HepG2 (cell line): ENCODE results near the gene AHSA1. TPM values are rescaled to one million over a fixed set of nuclear protein-coding genes. Genes with fewer than 3 reads are reported as not detected.
A peak's percentile ranks its signal among the peaks of the same experiment; 100 is the strongest.

Experiments used
- ELF3 ChIP-seq: IDR thresholded peaks from 2 replicates; pipeline ENCODE4 v1.6.1; 2016; ENCODE audit warnings: missing genetic modification reagents, missing compliant biosample characterization
- ELK4 ChIP-seq: sonication (generic); formaldehyde crosslinking; IDR thresholded peaks from 2 replicates; pipeline ENCODE4 v1.9.0; 2021; ENCODE audit warnings: missing genetic modification reagents, borderline replicate concordance
- EP300 ChIP-seq, 3 experiments: sonication (generic) in 1 of 3; formaldehyde crosslinking in 1 of 3; IDR thresholded peaks; 2 replicates each; pipeline versions ENCODE4 v1.5.1 to v1.6.1; 2011 to 2020; ENCODE audit warnings: low read depth in 2 of 3, low read length in 2 of 3, borderline replicate concordance in 1 of 3, improper control_type of control experiment in 1 of 3, mild to moderate bottlenecking in 1 of 3, missing genetic modification reagents in 1 of 3, moderate library complexity in 1 of 3
- KLF16 ChIP-seq, 2 experiments: sonication (generic) in 1 of 2; formaldehyde crosslinking in 1 of 2; IDR thresholded peaks; 2 replicates each; pipeline versions ENCODE4 v1.6.1 to v1.8.0; 2016 to 2023; ENCODE audit warnings: missing genetic modification reagents in 2 of 2, missing compliant biosample characterization in 1 of 2
- MLX ChIP-seq: IDR thresholded peaks from 2 replicates; pipeline ENCODE4 v1.6.1; 2016
- NCOA2 ChIP-seq: sonication (generic); formaldehyde crosslinking; IDR thresholded peaks from 2 replicates; pipeline ENCODE4 v1.8.0; 2022; ENCODE audit warnings: inconsistent platforms
- NCOR1 ChIP-seq: fragments of 200-600 bp; sonication (generic); IDR thresholded peaks from 2 replicates; pipeline ENCODE4 v1.7.0; 2017; ENCODE audit warnings: antibody characterized with exemption, low read length, borderline replicate concordance
- SOX6 ChIP-seq, 2 experiments: fragments of 450-650 bp in 1 of 2; sonication (generic) in 1 of 2; formaldehyde crosslinking in 1 of 2; IDR thresholded peaks; 2 replicates each; pipeline versions ENCODE4 v1.4.0 to v1.6.1; 2017 to 2020; ENCODE audit warnings: antibody characterized with exemption in 1 of 2, mild to moderate bottlenecking in 1 of 2, missing genetic modification reagents in 1 of 2
- SP5 ChIP-seq: IDR thresholded peaks from 2 replicates; pipeline ENCODE4 v1.6.1; 2016; ENCODE audit warnings: low read depth, borderline replicate concordance
- YEATS4 ChIP-seq: sonication (generic); formaldehyde crosslinking; IDR thresholded peaks from 2 replicates; pipeline ENCODE4 v1.4.0; 2020; ENCODE audit warnings: missing genetic modification reagents, borderline replicate concordance
- ZFP90 ChIP-seq: sonication (generic); formaldehyde crosslinking; IDR thresholded peaks from 2 replicates; pipeline ENCODE4 v1.8.0; 2022; ENCODE audit warnings: missing genetic modification reagents, mild to moderate bottlenecking, inconsistent platforms, borderline replicate concordance
- ZZZ3 ChIP-seq: sonication (generic); formaldehyde crosslinking; IDR thresholded peaks from 2 replicates; pipeline ENCODE4 v1.4.0; 2020; ENCODE audit warnings: missing genetic modification reagents, mild to moderate bottlenecking, borderline replicate concordance
- polyA plus RNA-seq, 8 experiments: library from polyadenylated mRNA; depleted of rRNA in 3 of 8; stranded (reverse) in 7 of 8; unstranded in 1 of 8; fragments of >200 nt; fragmentation: Illumina TruSeq in 4 of 8; extraction: Trizol in 4 of 8; gene quantifications; 2 replicates each; pipeline versions ENCODE4 v1.2.1 to v1.2.3, GENCODE V29; 2011 to 2016; ENCODE audit warnings: low read depth in 4 of 8, missing spikeins in 1 of 8, mixed read lengths in 1 of 8; ENCODE audit not compliant: insufficient read depth in 1 of 8
- total RNA-seq, 5 experiments: library from RNA; depleted of rRNA; stranded (reverse); fragments of >200 nt; fragmentation: Illumina TruSeq; extraction: Trizol; gene quantifications; 2 replicates each; pipeline ENCODE4 v1.2.3, GENCODE V29; 2016; ENCODE audit warnings: low read depth in 1 of 5
- TF ChIP-seq, protein P1 (sequence below): sonication (generic); formaldehyde crosslinking; IDR thresholded peaks from 2 replicates; pipeline ENCODE4 v1.4.0; 2020; ENCODE audit warnings: missing genetic modification reagents, mild to moderate bottlenecking, borderline replicate concordance
- TF ChIP-seq, protein P2 (sequence below): sonication (generic); formaldehyde crosslinking; IDR thresholded peaks from 2 replicates; pipeline ENCODE4 v1.4.0; 2020; ENCODE audit warnings: missing genetic modification reagents
- TF ChIP-seq, protein P3 (sequence below): sonication (generic); formaldehyde crosslinking; IDR thresholded peaks from 2 replicates; pipeline ENCODE4 v1.5.1; 2020; ENCODE audit warnings: mild to moderate bottlenecking, missing genetic modification reagents

The AHSA1 gene
- total and polyA plus RNA-seq, 2 of the 13 experiments (the other 11 are each of a cell fraction or from before 2014, with no cell fraction given) = 113 to 241 TPM

GRCh38 chr14:77502109-77502782 lies 44.4 kb downstream of the AHSA1 start (continued):
- TF ChIP-seq, protein P1, sequence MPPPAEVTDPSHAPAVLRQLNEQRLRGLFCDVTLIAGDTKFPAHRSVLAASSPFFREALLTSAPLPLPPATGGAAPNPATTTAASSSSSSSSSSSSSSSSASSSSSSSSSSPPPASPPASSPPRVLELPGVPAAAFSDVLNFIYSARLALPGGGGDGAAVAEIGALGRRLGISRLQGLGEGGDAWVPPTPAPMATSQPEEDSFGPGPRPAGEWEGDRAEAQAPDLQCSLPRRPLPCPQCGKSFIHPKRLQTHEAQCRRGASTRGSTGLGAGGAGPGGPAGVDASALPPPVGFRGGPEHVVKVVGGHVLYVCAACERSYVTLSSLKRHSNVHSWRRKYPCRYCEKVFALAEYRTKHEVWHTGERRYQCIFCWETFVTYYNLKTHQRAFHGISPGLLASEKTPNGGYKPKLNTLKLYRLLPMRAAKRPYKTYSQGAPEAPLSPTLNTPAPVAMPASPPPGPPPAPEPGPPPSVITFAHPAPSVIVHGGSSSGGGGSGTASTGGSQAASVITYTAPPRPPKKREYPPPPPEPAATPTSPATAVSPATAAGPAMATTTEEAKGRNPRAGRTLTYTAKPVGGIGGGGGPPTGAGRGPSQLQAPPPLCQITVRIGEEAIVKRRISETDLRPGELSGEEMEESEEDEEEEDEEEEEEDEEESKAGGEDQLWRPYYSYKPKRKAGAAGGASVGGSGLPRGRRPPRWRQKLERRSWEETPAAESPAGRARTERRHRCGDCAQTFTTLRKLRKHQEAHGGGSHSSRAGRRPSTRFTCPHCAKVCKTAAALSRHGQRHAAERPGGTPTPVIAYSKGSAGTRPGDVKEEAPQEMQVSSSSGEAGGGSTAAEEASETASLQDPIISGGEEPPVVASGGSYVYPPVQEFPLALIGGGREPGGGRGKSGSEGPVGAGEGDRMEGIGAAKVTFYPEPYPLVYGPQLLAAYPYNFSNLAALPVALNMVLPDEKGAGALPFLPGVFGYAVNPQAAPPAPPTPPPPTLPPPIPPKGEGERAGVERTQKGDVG (CRISPR knock-in tag) = 0 out of 2 replicates have a peak, but pooled peaks have one; percentile 46
- peak; percentile 47; the same call in 1 of the 2 replicates for TF ChIP-seq YEATS4
- TF ChIP-seq, protein P2, sequence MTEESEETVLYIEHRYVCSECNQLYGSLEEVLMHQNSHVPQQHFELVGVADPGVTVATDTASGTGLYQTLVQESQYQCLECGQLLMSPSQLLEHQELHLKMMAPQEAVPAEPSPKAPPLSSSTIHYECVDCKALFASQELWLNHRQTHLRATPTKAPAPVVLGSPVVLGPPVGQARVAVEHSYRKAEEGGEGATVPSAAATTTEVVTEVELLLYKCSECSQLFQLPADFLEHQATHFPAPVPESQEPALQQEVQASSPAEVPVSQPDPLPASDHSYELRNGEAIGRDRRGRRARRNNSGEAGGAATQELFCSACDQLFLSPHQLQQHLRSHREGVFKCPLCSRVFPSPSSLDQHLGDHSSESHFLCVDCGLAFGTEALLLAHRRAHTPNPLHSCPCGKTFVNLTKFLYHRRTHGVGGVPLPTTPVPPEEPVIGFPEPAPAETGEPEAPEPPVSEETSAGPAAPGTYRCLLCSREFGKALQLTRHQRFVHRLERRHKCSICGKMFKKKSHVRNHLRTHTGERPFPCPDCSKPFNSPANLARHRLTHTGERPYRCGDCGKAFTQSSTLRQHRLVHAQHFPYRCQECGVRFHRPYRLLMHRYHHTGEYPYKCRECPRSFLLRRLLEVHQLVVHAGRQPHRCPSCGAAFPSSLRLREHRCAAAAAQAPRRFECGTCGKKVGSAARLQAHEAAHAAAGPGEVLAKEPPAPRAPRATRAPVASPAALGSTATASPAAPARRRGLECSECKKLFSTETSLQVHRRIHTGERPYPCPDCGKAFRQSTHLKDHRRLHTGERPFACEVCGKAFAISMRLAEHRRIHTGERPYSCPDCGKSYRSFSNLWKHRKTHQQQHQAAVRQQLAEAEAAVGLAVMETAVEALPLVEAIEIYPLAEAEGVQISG (CRISPR knock-in tag) = peak; percentile 27; the same call in 1 of the 2 replicates
- no peak for TF ChIP-seq ZFP90 (CRISPR knock-in tag)
- peak; percentile 87 for TF ChIP-seq ELF3 (CRISPR knock-in tag)
- TF ChIP-seq NCOA2 (CRISPR knock-in tag) = peak; percentile 47; the same call in 1 of the 2 replicates
- no peak for TF ChIP-seq ELK4
- no peak for TF ChIP-seq SOX6 (IDR thresholded peaks at IDR 0.05)
- TF ChIP-seq SOX6 (CRISPR knock-in tag; IDR thresholded peaks at IDR 0.05) = peak; percentile 41
- TF ChIP-seq EP300 (IDR thresholded peaks at IDR 0.05; ENCODE audit: low read depth in 2 of 2, low read length in 2 of 2) = peak in 1 of 2 experiments; percentile 60; a peak in 2 of 4 replicates
- TF ChIP-seq EP300 (CRISPR knock-in tag; IDR thresholded peaks at IDR 0.05; ENCODE audit: borderline replicate concordance) = no peak
- 0 out of 4 replicates have a peak, but pooled peaks of 1 of the 2 experiments have one; percentile 14 for TF ChIP-seq KLF16 (CRISPR knock-in tag; IDR thresholded peaks at IDR 0.05)
- TF ChIP-seq MLX (CRISPR knock-in tag) = peak; percentile 79
- TF ChIP-seq SP5 = 0 out of 2 replicates have a peak, but pooled peaks have one; percentile 7
- TF ChIP-seq NCOR1 = peak; percentile 59; the same call in 1 of the 2 replicates
- TF ChIP-seq, protein P3, sequence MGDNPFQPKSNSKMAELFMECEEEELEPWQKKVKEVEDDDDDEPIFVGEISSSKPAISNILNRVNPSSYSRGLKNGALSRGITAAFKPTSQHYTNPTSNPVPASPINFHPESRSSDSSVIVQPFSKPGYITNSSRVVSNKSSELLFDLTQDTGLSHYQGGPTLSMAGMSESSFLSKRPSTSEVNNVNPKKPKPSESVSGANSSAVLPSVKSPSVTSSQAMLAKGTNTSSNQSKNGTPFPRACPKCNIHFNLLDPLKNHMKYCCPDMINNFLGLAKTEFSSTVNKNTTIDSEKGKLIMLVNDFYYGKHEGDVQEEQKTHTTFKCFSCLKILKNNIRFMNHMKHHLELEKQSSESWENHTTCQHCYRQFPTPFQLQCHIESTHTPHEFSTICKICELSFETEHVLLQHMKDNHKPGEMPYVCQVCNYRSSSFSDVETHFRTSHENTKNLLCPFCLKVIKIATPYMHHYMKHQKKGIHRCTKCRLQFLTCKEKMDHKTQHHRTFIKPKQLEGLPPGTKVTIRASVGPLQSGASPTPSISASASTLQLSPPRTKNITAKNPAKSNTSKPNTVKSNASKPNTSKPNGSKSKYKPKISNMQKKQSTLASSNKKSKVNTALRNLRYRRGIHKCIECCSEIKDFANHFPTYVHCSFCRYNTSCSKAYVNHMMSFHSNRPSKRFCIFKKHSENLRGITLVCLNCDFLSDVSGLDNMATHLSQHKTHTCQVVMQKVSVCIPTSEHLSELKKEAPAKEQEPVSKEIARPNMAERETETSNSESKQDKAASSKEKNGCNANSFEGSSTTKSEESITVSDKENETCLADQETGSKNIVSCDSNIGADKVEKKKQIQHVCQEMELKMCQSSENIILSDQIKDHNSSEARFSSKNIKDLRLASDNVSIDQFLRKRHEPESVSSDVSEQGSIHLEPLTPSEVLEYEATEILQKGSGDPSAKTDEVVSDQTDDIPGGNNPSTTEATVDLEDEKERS = 0 out of 2 replicates have a peak, but pooled peaks have one; percentile 56
- no peak for TF ChIP-seq ZZZ3 (CRISPR knock-in tag)
